Muscle of leg (tissue), 11 donors: ENCODE measurements around the gene PMM2. TPM values are rescaled to one million over a fixed set of nuclear protein-coding genes. Genes with fewer than 3 reads are reported as not detected.
"Not testable (repeated sequence)": the region's sequence is repeated elsewhere in the genome, so short reads cannot be mapped to it uniquely, and the experiment has no call there.

Experiments used
- DNase-seq: peaks from one replicate; pipeline ENCODE4 v3.0.0; 2013
- H3K27ac ChIP-seq: one replicate; pipeline ENCODE4 v1.5.1; 2013; ENCODE audit warnings: mild to moderate bottlenecking, low read length, control low read depth
- H3K27me3 ChIP-seq: one replicate; pipeline ENCODE4 v1.6.1; 2013; ENCODE audit warnings: low read length; ENCODE audit not compliant: control insufficient read depth, insufficient read depth
- H3K36me3 ChIP-seq: one replicate; pipeline ENCODE4 v1.6.1; 2013; ENCODE audit warnings: low read length; ENCODE audit not compliant: control insufficient read depth, insufficient read depth
- H3K4me1 ChIP-seq: one replicate; pipeline ENCODE4 v1.6.1; 2013; ENCODE audit warnings: low read length; ENCODE audit not compliant: control insufficient read depth, insufficient read depth
- H3K4me3 ChIP-seq: one replicate; pipeline ENCODE4 v1.5.1; 2013; ENCODE audit warnings: low read length, control low read depth
- H3K9me3 ChIP-seq: replicated peaks from 2 replicates; pipeline ENCODE4 v1.6.1; 2013; ENCODE audit warnings: low read depth, low read length; ENCODE audit not compliant: control insufficient read depth
- WGBS: methylation state at CpG from one replicate; pipeline ENCODE4 v1.1.5; 2013; ENCODE audit warnings: missing lambda C conversion rate; ENCODE audit not compliant: insufficient coverage; 5-methylcytosine and 5-hydroxymethylcytosine counted together
- polyA plus RNA-seq, 8 donors: library from polyadenylated mRNA; unstranded; fragments of 120-200 nt; gene quantifications; one replicate each; pipeline versions ENCODE4 v1.2.1 to v1.2.3, GENCODE V29; 2013; ENCODE audit warnings: inconsistent platforms in 1 of 8, low replicate concordance in 1 of 8; ENCODE audit not compliant: insufficient read length in 8 of 8, insufficient read depth in 1 of 8
- total RNA-seq: library from RNA; stranded (reverse); fragments of 120-200 nt; gene quantifications from one replicate; pipeline ENCODE4 v1.2.4, GENCODE V29; 2013

Gene PMM2
- total and polyA plus RNA-seq, 9 donors, result 17.5 to 26.2 (median 19.6) TPM

GRCh38 chr16:8832717-8833105 lies 35.1 kb downstream of the PMM2 start:
- Histone ChIP-seq H3K27me3 (no peaks in the 10 kb centered on the region), H3K9me3 (no peaks in the 10 kb centered on the region), H3K4me1 (no peaks in the 10 kb centered on the region), H3K36me3 (peaks cover 37% of the 10 kb centered on the region), H3K27ac (no peak overlapping the region), H3K4me3 (no peak overlapping the region)
- no peak for DNase-seq
- WGBS, result 56% methylated on average over 14 of the region's 16 CpGs

GRCh38 chr16:8836797-8837196 lies 39.2 kb downstream of the PMM2 start:
- not testable (repeated sequence) for H3K36me3 ChIP-seq, DNase-seq, H3K4me1 ChIP-seq, H3K27me3 ChIP-seq, H3K4me3 ChIP-seq, H3K9me3 ChIP-seq, H3K27ac ChIP-seq
- WGBS, result 75% methylated on average over 3 of the region's 7 CpGs

- H3K27me3 ChIP-seq, DNase-seq, H3K4me3 ChIP-seq, H3K36me3 ChIP-seq, H3K4me1 ChIP-seq, H3K9me3 ChIP-seq, H3K27ac ChIP-seq: not testable (repeated sequence)
- whole genome bisulfite sequencing, result 82% methylated on average over 11 of the region's 15 CpGs
Measured at GRCh38 chr16:8837594-8837993, 40.0 kb downstream of the PMM2 start.

GRCh38 chr16:8842016-8842415 lies 44.4 kb downstream of the PMM2 start:
- H3K4me3 ChIP-seq, H3K4me1 ChIP-seq, DNase-seq, H3K36me3 ChIP-seq, H3K9me3 ChIP-seq, H3K27ac ChIP-seq, H3K27me3 ChIP-seq: not testable (repeated sequence)
- 49% methylated on average over 4 of the region's 4 CpGs for WGBS

GRCh38 chr16:8843296-8843695 lies 45.7 kb downstream of the PMM2 start:
- DNase-seq, H3K4me1 ChIP-seq, H3K9me3 ChIP-seq, H3K4me3 ChIP-seq, H3K27ac ChIP-seq, H3K27me3 ChIP-seq: not testable (repeated sequence)
- WGBS, result 82% methylated on average over 5 of the region's 12 CpGs
- H3K36me3 ChIP-seq, result peaks cover 18% of the 10 kb centered on the region

GRCh38 chr16:8845699-8846298 lies 48.2 kb downstream of the PMM2 start:
- Histone ChIP-seq H3K4me1 (peaks cover 15% of the 10 kb centered on the region), H3K4me3 (no peak overlapping the region), H3K36me3 (peaks cover 42% of the 10 kb centered on the region), H3K9me3 (no peaks in the 10 kb centered on the region), H3K27ac (no peak overlapping the region), H3K27me3 (no peaks in the 10 kb centered on the region)
- DNase-seq, result no peak
- 87% methylated on average over 4 of the region's 7 CpGs for WGBS

GRCh38 chr16:8846401-8846932 lies 48.8 kb downstream of the PMM2 start:
- Histone ChIP-seq H3K27me3 (no peaks in the 10 kb centered on the region), H3K27ac (no peak overlapping the region), H3K36me3 (peaks cover 46% of the 10 kb centered on the region), H3K9me3 (no peaks in the 10 kb centered on the region), H3K4me3 (no peak overlapping the region), H3K4me1 (peaks cover 15% of the 10 kb centered on the region)
- 100% methylated on average over 2 of the region's 10 CpGs for WGBS
- DNase-seq, result no peak

- peaks cover 52% of the 10 kb centered on the region for H3K36me3 ChIP-seq
- DNase-seq, result no peak
- peaks cover 15% of the 10 kb centered on the region for H3K4me1 ChIP-seq
- no peaks in the 10 kb centered on the region for H3K9me3 ChIP-seq
- H3K27ac ChIP-seq, result no peak overlapping the region
- H3K27me3 ChIP-seq, result no peaks in the 10 kb centered on the region
- WGBS, result 71% methylated on average over 7 of the region's 13 CpGs
- H3K4me3 ChIP-seq, result no peak overlapping the region
Measured at GRCh38 chr16:8847145-8847544, 49.5 kb downstream of the PMM2 start.

GRCh38 chr16:8847623-8848022 lies 50.0 kb downstream of the PMM2 start:
- Histone ChIP-seq H3K4me1 (peaks cover 15% of the 10 kb centered on the region), H3K27me3 (no peaks in the 10 kb centered on the region), H3K4me3 (no peak overlapping the region), H3K9me3 (no peaks in the 10 kb centered on the region), H3K27ac (no peak overlapping the region), H3K36me3 (peaks cover 57% of the 10 kb centered on the region)
- DNase-seq, result no peak
- 88% methylated on average over 11 of the region's 15 CpGs for WGBS

GRCh38 chr16:8848231-8848938 lies 50.7 kb downstream of the PMM2 start:
- no peak overlapping the region for H3K27ac ChIP-seq
- DNase-seq, result no peak

More at GRCh38 chr16:8848231-8848938, 50.7 kb downstream of the PMM2 start:
- 78% methylated on average over 24 of the region's 26 CpGs for WGBS
- no peak overlapping the region for H3K4me3 ChIP-seq
- peaks cover 15% of the 10 kb centered on the region for H3K4me1 ChIP-seq
- no peaks in the 10 kb centered on the region for H3K27me3 ChIP-seq
- H3K9me3 ChIP-seq, result no peaks in the 10 kb centered on the region
- H3K36me3 ChIP-seq, result peaks cover 63% of the 10 kb centered on the region
